ENCODE data around the gene AKIRIN2. TPM values are rescaled to one million over a fixed set of nuclear protein-coding genes. Genes with fewer than 3 reads are reported as not detected.

AKIRIN2 gene
- total and polyA plus RNA-seq, 4 donors: 20.9 to 63.1 (median 50.3) TPM

DNA sequence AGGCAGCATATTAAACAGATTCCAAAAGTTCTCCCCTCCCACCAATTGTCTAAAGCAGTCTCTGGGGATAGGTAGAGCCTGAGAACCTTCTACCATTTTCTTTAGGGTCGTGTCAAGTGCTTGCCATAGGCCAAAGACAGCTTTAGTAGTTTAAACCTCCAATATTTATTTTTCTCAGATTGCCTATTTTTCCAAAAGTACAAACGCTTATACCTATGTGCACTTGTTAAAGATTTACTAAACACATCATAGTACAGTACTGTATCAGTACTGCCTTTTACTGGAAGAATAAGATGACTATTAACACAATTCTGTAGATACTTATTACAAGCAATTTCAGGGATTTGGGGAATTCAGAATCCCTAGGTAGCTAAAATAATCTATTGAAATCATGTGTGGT is 29.4 kb downstream of the AKIRIN2 start:
- TF ChIP-seq, protein P1, sequence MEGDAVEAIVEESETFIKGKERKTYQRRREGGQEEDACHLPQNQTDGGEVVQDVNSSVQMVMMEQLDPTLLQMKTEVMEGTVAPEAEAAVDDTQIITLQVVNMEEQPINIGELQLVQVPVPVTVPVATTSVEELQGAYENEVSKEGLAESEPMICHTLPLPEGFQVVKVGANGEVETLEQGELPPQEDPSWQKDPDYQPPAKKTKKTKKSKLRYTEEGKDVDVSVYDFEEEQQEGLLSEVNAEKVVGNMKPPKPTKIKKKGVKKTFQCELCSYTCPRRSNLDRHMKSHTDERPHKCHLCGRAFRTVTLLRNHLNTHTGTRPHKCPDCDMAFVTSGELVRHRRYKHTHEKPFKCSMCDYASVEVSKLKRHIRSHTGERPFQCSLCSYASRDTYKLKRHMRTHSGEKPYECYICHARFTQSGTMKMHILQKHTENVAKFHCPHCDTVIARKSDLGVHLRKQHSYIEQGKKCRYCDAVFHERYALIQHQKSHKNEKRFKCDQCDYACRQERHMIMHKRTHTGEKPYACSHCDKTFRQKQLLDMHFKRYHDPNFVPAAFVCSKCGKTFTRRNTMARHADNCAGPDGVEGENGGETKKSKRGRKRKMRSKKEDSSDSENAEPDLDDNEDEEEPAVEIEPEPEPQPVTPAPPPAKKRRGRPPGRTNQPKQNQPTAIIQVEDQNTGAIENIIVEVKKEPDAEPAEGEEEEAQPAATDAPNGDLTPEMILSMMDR (IDR thresholded peaks at IDR 0.05; ENCODE audit: control extremely low read depth, extremely low read depth): no peak
- peaks cover 12 to 31% (median 23%) of the 10 kb centered on the region in 4 donors for H3K36me3 ChIP-seq (ENCODE audit: control insufficient read depth in 4 of 4, insufficient read depth in 4 of 4, low read length in 4 of 4)
- H3K4me1 ChIP-seq (ENCODE audit: control insufficient read depth in 5 of 5, insufficient read depth in 5 of 5, low read length in 5 of 5): peaks cover 0 to 7% (median 0%) of the 10 kb centered on the region in 5 donors
- no peaks in the 10 kb centered on the region for H3K27me3 ChIP-seq (ENCODE audit: control insufficient read depth in 3 of 3, insufficient read depth in 3 of 3, low read length in 2 of 3)
- no peak overlapping the region for H3K9ac ChIP-seq (ENCODE audit: insufficient read depth in 1 of 2, low read length in 2 of 2)
- no peak for DNase-seq
- H3K27ac ChIP-seq (ENCODE audit: low read depth in 1 of 2, low read length in 1 of 2): no peak overlapping the region
- H3K9me3 ChIP-seq (ENCODE audit: control insufficient read depth in 4 of 4, insufficient read depth in 3 of 4, low read length in 3 of 4): no peaks in the 10 kb centered on the region
- H3K4me3 ChIP-seq: no peak overlapping the region
- WGBS, 2 donors: 84 to 92% methylated on average over 2 of the region's 2 CpGs
- no peak for ATAC-seq (ENCODE audit: insufficient read depth, low FRiP score)

DNA sequence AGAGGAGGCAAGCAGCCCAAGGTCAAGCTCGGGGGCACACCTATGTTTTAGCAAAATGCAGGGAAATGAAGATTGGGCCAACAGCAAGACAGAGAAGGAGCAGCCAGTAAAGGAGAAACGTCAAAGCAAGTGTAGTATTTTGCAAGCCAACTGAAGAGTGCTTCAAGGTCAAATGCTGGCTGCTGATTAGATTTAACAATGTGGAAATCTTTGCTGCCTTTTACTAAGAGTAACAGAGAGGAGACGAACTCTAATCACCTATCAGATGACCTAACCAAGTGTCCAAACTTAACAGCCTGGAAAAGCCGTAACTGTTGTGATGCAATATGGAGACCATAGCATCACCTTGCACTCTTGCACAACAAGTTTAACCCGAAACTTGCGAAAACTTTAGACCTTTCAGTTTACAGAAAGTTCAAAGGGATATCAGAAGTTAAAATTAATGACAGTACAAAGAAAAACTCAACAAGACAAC is 30.4 kb downstream of the AKIRIN2 start:
- H3K27ac ChIP-seq (ENCODE audit: low read depth in 1 of 2, low read length in 1 of 2): peak overlapping the region in 1 of 2 donors; percentile 30
- H3K27me3 ChIP-seq (ENCODE audit: control insufficient read depth in 3 of 3, insufficient read depth in 3 of 3, low read length in 2 of 3): no peaks in the 10 kb centered on the region
- ATAC-seq (ENCODE audit: insufficient read depth, low FRiP score) (no peak), DNase-seq (no peak)
- 37 to 47% methylated on average over 6 of the region's 6 CpGs for WGBS, 2 donors
- H3K9me3 ChIP-seq (ENCODE audit: control insufficient read depth in 4 of 4, insufficient read depth in 3 of 4, low read length in 3 of 4): no peaks in the 10 kb centered on the region
- H3K4me1 ChIP-seq (ENCODE audit: control insufficient read depth in 5 of 5, insufficient read depth in 5 of 5, low read length in 5 of 5): peaks cover 0 to 7% (median 0%) of the 10 kb centered on the region in 5 donors
- TF ChIP-seq, protein P1 (IDR thresholded peaks at IDR 0.05; ENCODE audit: control extremely low read depth, extremely low read depth): no peak
- H3K4me3 ChIP-seq: no peak overlapping the region
- H3K9ac ChIP-seq (ENCODE audit: insufficient read depth in 1 of 2, low read length in 2 of 2): no peak overlapping the region
- peaks cover 13 to 29% (median 18%) of the 10 kb centered on the region in 4 donors for H3K36me3 ChIP-seq (ENCODE audit: control insufficient read depth in 4 of 4, insufficient read depth in 4 of 4, low read length in 4 of 4)

DNA sequence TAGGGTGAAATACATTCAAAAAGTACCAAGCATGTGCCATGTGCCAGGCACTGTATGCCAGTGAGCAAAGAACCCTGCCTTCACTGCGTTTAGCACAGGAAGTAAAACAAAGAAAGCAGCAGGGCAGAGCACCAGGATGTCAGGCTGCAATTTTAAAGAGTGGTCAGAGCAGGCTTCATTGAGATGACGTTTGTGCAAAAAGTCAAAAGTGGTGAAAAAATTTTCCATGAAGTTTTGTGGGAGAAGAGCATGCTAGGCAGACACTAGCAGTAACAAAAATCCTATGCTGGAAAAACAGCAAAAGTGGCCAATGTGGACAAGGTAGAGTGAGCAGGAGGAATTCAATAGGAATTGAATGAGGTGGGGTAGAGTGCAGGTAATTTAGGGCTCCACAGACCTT is 31.3 kb downstream of the AKIRIN2 start:
- TF ChIP-seq, protein P1 (IDR thresholded peaks at IDR 0.05; ENCODE audit: control extremely low read depth, extremely low read depth): no peak
- H3K4me3 ChIP-seq: no peak overlapping the region
- no peaks in the 10 kb centered on the region for H3K27me3 ChIP-seq (ENCODE audit: control insufficient read depth in 3 of 3, insufficient read depth in 3 of 3, low read length in 2 of 3)
- H3K9me3 ChIP-seq (ENCODE audit: control insufficient read depth in 4 of 4, insufficient read depth in 3 of 4, low read length in 3 of 4): no peaks in the 10 kb centered on the region
- H3K27ac ChIP-seq (ENCODE audit: low read depth in 1 of 2, low read length in 1 of 2): peak overlapping the region in 1 of 2 donors; percentile 40
- peaks cover 0 to 7% (median 0%) of the 10 kb centered on the region in 5 donors for H3K4me1 ChIP-seq (ENCODE audit: control insufficient read depth in 5 of 5, insufficient read depth in 5 of 5, low read length in 5 of 5)
- peaks cover 11 to 29% (median 18%) of the 10 kb centered on the region in 4 donors for H3K36me3 ChIP-seq (ENCODE audit: control insufficient read depth in 4 of 4, insufficient read depth in 4 of 4, low read length in 4 of 4)
- WGBS, 2 donors: 30 to 41% methylated on average over 2 of the region's 2 CpGs
- ATAC-seq (ENCODE audit: insufficient read depth, low FRiP score) (no peak), DNase-seq (no peak)
- no peak overlapping the region for H3K9ac ChIP-seq (ENCODE audit: insufficient read depth in 1 of 2, low read length in 2 of 2)

DNA sequence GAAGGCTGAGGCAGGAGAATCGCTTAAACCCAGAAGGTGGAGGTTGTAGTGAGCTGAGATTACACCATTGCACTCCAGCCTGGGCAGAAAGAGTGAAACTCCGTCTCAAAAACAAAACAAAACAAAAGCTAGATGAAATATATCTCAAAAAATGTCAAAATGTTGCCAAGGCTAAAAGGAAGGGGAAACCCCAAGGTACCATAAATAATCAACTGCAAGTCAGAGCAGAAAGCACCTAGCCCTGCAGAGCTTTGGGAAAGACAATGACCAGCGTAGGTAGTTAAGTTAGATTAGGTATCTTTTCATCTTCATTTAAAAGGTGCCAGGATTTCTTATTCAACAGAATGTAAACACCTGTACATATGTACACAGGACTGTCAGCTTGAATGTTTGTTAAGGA is 33.0 kb downstream of the AKIRIN2 start:
- DNase-seq (no peak), ATAC-seq (ENCODE audit: insufficient read depth, low FRiP score) (no peak)
- Histone ChIP-seq H3K36me3 (ENCODE audit: control insufficient read depth in 4 of 4, insufficient read depth in 4 of 4, low read length in 4 of 4) (peaks cover 7 to 24% (median 12%) of the 10 kb centered on the region in 4 donors), H3K9ac (ENCODE audit: insufficient read depth in 1 of 2, low read length in 2 of 2) (no peak overlapping the region), H3K9me3 (ENCODE audit: control insufficient read depth in 4 of 4, insufficient read depth in 3 of 4, low read length in 3 of 4) (no peaks in the 10 kb centered on the region), H3K27ac (ENCODE audit: low read depth in 1 of 2, low read length in 1 of 2) (no peak overlapping the region), H3K4me1 (ENCODE audit: control insufficient read depth in 5 of 5, insufficient read depth in 5 of 5, low read length in 5 of 5) (peaks cover 0 to 18% (median 0%) of the 10 kb centered on the region in 5 donors), H3K4me3 (no peak overlapping the region), H3K27me3 (ENCODE audit: control insufficient read depth in 3 of 3, insufficient read depth in 3 of 3, low read length in 2 of 3) (no peaks in the 10 kb centered on the region)
- TF ChIP-seq, protein P1 (IDR thresholded peaks at IDR 0.05; ENCODE audit: control extremely low read depth, extremely low read depth): no peak
- WGBS, 2 donors: 66 to 77% methylated on average over 3 of the region's 3 CpGs
